ENCODE results near the gene STAG2. TPM values are rescaled to one million over a fixed set of nuclear protein-coding genes. Genes with fewer than 3 reads are reported as not detected.

The STAG2 gene
- total RNA-seq, 1 experiment from 2014 or later, result 66.3 TPM

- Histone ChIP-seq H3K27ac (ENCODE audit: low read depth, low read length) (no peak overlapping the region), H3K27me3 (ENCODE audit: insufficient read depth, low read length) (no peaks in the 10 kb centered on the region), H3K4me3 (replicated peaks in 1 of 2; ENCODE audit: low read depth in 1 of 2, low read length in 2 of 2) (no peak overlapping the region), H3K79me2 (ENCODE audit: insufficient read depth, low read length) (no peaks in the 10 kb centered on the region), H3K4me2 (ENCODE audit: low read length) (no peak overlapping the region), H2AFZ (ENCODE audit: low read depth, low read length, poor library complexity, severe bottlenecking) (no peak overlapping the region), H3K9me3 (ENCODE audit: control insufficient read depth in 1 of 2, insufficient read depth in 1 of 2, low read depth in 1 of 2, low read length in 2 of 2) (no peaks in the 10 kb centered on the region), H3K9ac (ENCODE audit: low read length) (no peak overlapping the region), H3K36me3 (ENCODE audit: control insufficient read depth in 1 of 2, insufficient read depth in 2 of 2, low read length in 2 of 2) (peaks cover 0 to 5% of the 10 kb centered on the region in 2 experiments; a peak in 1 of 4 replicates), H3K4me1 (ENCODE audit: control insufficient read depth in 1 of 2, insufficient read depth in 2 of 2, low read length in 2 of 2) (no peaks in the 10 kb centered on the region), H4K20me1 (ENCODE audit: insufficient read depth) (no peaks in the 10 kb centered on the region), H3K9me2 (ENCODE audit: insufficient read depth) (no peaks in the 10 kb centered on the region)
- ChIA-PET POLR2A (interaction anchor here (0.6 kb wide), 1 partner anchor 67 kb away, joined by 4 read pairs; no protein-coding TSS in a partner anchor), CTCF (no interaction called here), RAD21 (ENCODE audit: low non-redundant PET in 1 of 2, low total read pairs in 2 of 2, uncharacterized antibody in 2 of 2, unreplicated experiment in 2 of 2) (no interaction called here)
- no TSS peak for BruUV-seq (replicated peaks)
- TF ChIP-seq EGR1 (IDR thresholded peaks at IDR 0.05; ENCODE audit: low read depth) (no peak), SRF (IDR thresholded peaks at IDR 0.05; ENCODE audit: low read depth) (no peak), MAX (IDR thresholded peaks at IDR 0.05) (no peak), ZBTB33 (IDR thresholded peaks at IDR 0.05; ENCODE audit: extremely low read depth, insufficient replicate concordance, low read length) (no peak), CTCF (IDR thresholded peaks at IDR 0.05 in 2 of 3, conservative IDR thresholded peaks at IDR 0.05 in 1 of 3; ENCODE audit: borderline replicate concordance in 1 of 3, insufficient read depth in 1 of 3, low read depth in 2 of 3, low read length in 2 of 3) (no peak)
- ATAC-seq (no peak), DNase-seq (ENCODE audit: low read depth, low spot score) (no peak)
- intact Hi-C loops (cut with micrococcal nuclease), result no loop called here
These were observed 125.7 kb downstream of the STAG2 start for GRCh38 chrX:124087000-124087746.

Data from HCT116 (cell line).